K562 (cell line): ENCODE measurements around the gene FUT2. TPM values are rescaled to one million over a fixed set of nuclear protein-coding genes. Genes with fewer than 3 reads are reported as not detected.

Experiments used
- ARNT ChIP-seq, 2 experiments: fragments of 450-650 bp; IDR thresholded peaks; 2 replicates each; pipeline ENCODE4 v1.6.1; 2016; ENCODE audit warnings: mild to moderate bottlenecking in 1 of 2
- ATF1 ChIP-seq, 2 experiments: fragments of 450-650 bp in 1 of 2; IDR thresholded peaks; 2 replicates each; pipeline ENCODE4 v1.6.1; 2016; ENCODE audit warnings: missing compliant biosample characterization in 1 of 2, missing genetic modification characterization in 1 of 2
- CBX5 ChIP-seq: IDR thresholded peaks from 2 replicates; pipeline ENCODE4 v1.6.1; 2014; ENCODE audit warnings: low read depth, borderline replicate concordance
- COPS2 ChIP-seq: fragments of 450-650 bp; conservative IDR thresholded peaks from 2 replicates; pipeline ENCODE4 v1.6.1; 2016; ENCODE audit warnings: mild to moderate bottlenecking, moderate library complexity
- ELF1 ChIP-seq: fragments of 200-800 bp; sonication (Bioruptor generic); IDR thresholded peaks from 2 replicates; pipeline ENCODE4 v1.6.1; 2016; ENCODE audit warnings: missing genetic modification characterization, missing compliant biosample characterization
- FOXA3 ChIP-seq, 2 experiments: fragments of 450-650 bp in 1 of 2; sonication (generic) in 1 of 2; formaldehyde crosslinking; IDR thresholded peaks in 1 of 2; conservative IDR thresholded peaks in 1 of 2; 2 replicates each; pipeline versions ENCODE4 v1.4.0 to v1.8.0; 2020 to 2022; ENCODE audit warnings: mild to moderate bottlenecking in 2 of 2, missing genetic modification reagents in 1 of 2
- GATA2 ChIP-seq: sonication (generic); formaldehyde crosslinking; IDR thresholded peaks from 2 replicates; pipeline ENCODE4 v1.4.0; 2020; ENCODE audit warnings: mild to moderate bottlenecking, missing genetic modification reagents
- HDAC3 ChIP-seq: fragments of 450-650 bp; IDR thresholded peaks from 2 replicates; pipeline ENCODE4 v1.6.1; 2018; ENCODE audit warnings: borderline replicate concordance, mild to moderate bottlenecking, moderate library complexity; ENCODE audit not compliant: partially characterized antibody
- HDAC6 ChIP-seq: IDR thresholded peaks from 2 replicates; pipeline ENCODE4 v1.6.1; 2012; ENCODE audit warnings: low read depth, mild to moderate bottlenecking, control low read depth, inconsistent platforms, low read length, moderate library complexity
- NELFE ChIP-seq: IDR thresholded peaks from 2 replicates; pipeline ENCODE4 v1.6.1; 2011; ENCODE audit warnings: mild to moderate bottlenecking; ENCODE audit not compliant: insufficient read depth, insufficient read length
- PHB2 ChIP-seq: fragments of 450-650 bp; IDR thresholded peaks from 2 replicates; pipeline ENCODE4 v1.6.1; 2017; ENCODE audit warnings: low read depth
- POLR2G ChIP-seq: fragments of 200-400 bp; formaldehyde crosslinking; IDR thresholded peaks from 2 replicates; pipeline ENCODE4 v1.6.1; 2017; ENCODE audit warnings: low read depth, mild to moderate bottlenecking, antibody characterized with exemption, low read length, moderate library complexity
- RHOXF2B ChIP-seq: fragments of 250-450 bp; sonication (Bioruptor Pico); conservative IDR thresholded peaks from 2 replicates; pipeline ENCODE4 v1.5.1; 2021
- SMAD2 ChIP-seq: fragments of 150-350 bp; IDR thresholded peaks from 2 replicates; pipeline ENCODE4 v1.6.1; 2014; ENCODE audit warnings: low read depth, mild to moderate bottlenecking, low read length
- SPI1 ChIP-seq: IDR thresholded peaks from 2 replicates; pipeline ENCODE4 v1.6.1; 2011; ENCODE audit warnings: low read depth, low read length, control low read depth, borderline replicate concordance
- TGIF2 ChIP-seq: sonication (generic); formaldehyde crosslinking; IDR thresholded peaks from 2 replicates; pipeline ENCODE4 v1.8.1; 2022; ENCODE audit warnings: mild to moderate bottlenecking, missing genetic modification reagents, moderate library complexity
- polyA plus RNA-seq, 8 experiments: library from polyadenylated mRNA; depleted of rRNA in 4 of 8; stranded (reverse) in 5 of 8; unstranded in 3 of 8; fragments of >200 nt; fragmentation: Nextera tagmentation in 2 of 8; fragmentation: Illumina TruSeq in 1 of 8; extraction: Ambion mirVana in 2 of 8; extraction: Trizol in 1 of 8; gene quantifications; 2 replicates each; pipeline versions ENCODE4 v1.2.1 to v1.2.3, GENCODE V29; 2011 to 2014; ENCODE audit warnings: inconsistent platforms in 1 of 8, missing spikeins in 1 of 8
- total RNA-seq, 7 experiments: library from RNA; depleted of rRNA in 6 of 7; stranded (reverse); fragments of >200 nt in 6 of 7; fragmentation: Illumina TruSeq in 2 of 7; extraction: Trizol in 2 of 7; gene quantifications; 2 replicates each; pipeline versions ENCODE4 v1.2.1 to v1.2.3, GENCODE V29; 2011 to 2021; ENCODE audit warnings: low replicate concordance in 1 of 7
- TF ChIP-seq, protein P1 (sequence below): fragments of 450-650 bp; IDR thresholded peaks from 2 replicates; pipeline ENCODE4 v1.6.1; 2017; ENCODE audit warnings: mild to moderate bottlenecking, moderate library complexity
- TF ChIP-seq, protein P2 (sequence below), 2 experiments: fragments of 450-650 bp in 1 of 2; sonication (generic) in 1 of 2; formaldehyde crosslinking in 1 of 2; IDR thresholded peaks in 1 of 2; conservative IDR thresholded peaks in 1 of 2; 2 replicates each; pipeline versions ENCODE4 v1.6.1 to v1.8.1; 2016 to 2023; ENCODE audit warnings: mild to moderate bottlenecking in 2 of 2, moderate library complexity in 2 of 2, inconsistent platforms in 1 of 2, missing genetic modification reagents in 1 of 2
- TF ChIP-seq, protein P3 (sequence below): fragments of 450-650 bp; formaldehyde crosslinking; IDR thresholded peaks from 2 replicates; pipeline ENCODE4 v1.4.0; 2022; ENCODE audit warnings: missing genetic modification characterization
- TF ChIP-seq, protein P4 (sequence below): fragments of 250-450 bp; sonication (Bioruptor Pico); IDR thresholded peaks from 2 replicates; pipeline ENCODE4 v1.4.0; 2020; ENCODE audit warnings: mild to moderate bottlenecking

Gene FUT2
- total and polyA plus RNA-seq, 9 of the 15 experiments (the other 6 are each of a cell fraction or from before 2014, with no cell fraction given): 0.03 to 0.04 TPM; not detected in 7

DNA sequence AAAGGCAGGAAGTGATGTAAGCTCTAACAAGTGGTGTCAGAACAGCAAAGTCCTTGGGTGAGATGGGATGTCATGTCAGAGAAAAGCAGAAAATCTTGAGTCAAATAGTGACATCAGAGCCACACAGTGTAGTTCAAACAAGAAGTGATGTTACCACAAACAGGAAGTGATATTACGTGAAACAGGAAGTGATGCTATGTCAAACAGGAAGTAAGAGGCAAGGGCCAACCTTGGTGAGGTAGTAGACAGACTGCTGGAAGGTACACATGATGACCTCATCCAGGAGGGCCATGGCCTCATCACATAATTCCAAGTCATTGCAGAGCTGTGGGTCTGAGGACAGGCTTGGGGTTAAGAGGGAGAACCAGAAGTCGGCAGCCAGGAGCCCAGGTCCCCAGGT, 30.8 kb downstream of the FUT2 start (continued):
- TF ChIP-seq, protein P1, sequence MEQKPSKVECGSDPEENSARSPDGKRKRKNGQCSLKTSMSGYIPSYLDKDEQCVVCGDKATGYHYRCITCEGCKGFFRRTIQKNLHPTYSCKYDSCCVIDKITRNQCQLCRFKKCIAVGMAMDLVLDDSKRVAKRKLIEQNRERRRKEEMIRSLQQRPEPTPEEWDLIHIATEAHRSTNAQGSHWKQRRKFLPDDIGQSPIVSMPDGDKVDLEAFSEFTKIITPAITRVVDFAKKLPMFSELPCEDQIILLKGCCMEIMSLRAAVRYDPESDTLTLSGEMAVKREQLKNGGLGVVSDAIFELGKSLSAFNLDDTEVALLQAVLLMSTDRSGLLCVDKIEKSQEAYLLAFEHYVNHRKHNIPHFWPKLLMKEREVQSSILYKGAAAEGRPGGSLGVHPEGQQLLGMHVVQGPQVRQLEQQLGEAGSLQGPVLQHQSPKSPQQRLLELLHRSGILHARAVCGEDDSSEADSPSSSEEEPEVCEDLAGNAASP: no peak
- TF ChIP-seq SMAD2: no peak
- no peak for TF ChIP-seq RHOXF2B (CRISPR knock-in tag)
- TF ChIP-seq GATA2 (CRISPR knock-in tag): no peak
- TF ChIP-seq NELFE: no peak
- TF ChIP-seq ATF1 (CRISPR knock-in tag; IDR thresholded peaks at IDR 0.05): no peak
- peak; percentile 63 for TF ChIP-seq ATF1 (tag; IDR thresholded peaks at IDR 0.05)
- TF ChIP-seq, protein P2, sequence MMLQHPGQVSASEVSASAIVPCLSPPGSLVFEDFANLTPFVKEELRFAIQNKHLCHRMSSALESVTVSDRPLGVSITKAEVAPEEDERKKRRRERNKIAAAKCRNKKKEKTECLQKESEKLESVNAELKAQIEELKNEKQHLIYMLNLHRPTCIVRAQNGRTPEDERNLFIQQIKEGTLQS (IDR thresholded peaks at IDR 0.05): peak; percentile 78
- TF ChIP-seq, protein P2 (CRISPR knock-in tag; conservative IDR thresholded peaks at IDR 0.05): no peak
- TF ChIP-seq ELF1 (tag): peak; percentile 35; the same call in 1 of the 2 replicates
- peak; percentile 83; the same call in 1 of the 2 replicates for TF ChIP-seq SPI1
- TF ChIP-seq COPS2: no peak
- TF ChIP-seq FOXA3 (CRISPR knock-in tag; conservative IDR thresholded peaks at IDR 0.05 in 1 of 2, IDR thresholded peaks at IDR 0.05 in 1 of 2): no peak
- TF ChIP-seq CBX5: no peak
- TF ChIP-seq, protein P3, sequence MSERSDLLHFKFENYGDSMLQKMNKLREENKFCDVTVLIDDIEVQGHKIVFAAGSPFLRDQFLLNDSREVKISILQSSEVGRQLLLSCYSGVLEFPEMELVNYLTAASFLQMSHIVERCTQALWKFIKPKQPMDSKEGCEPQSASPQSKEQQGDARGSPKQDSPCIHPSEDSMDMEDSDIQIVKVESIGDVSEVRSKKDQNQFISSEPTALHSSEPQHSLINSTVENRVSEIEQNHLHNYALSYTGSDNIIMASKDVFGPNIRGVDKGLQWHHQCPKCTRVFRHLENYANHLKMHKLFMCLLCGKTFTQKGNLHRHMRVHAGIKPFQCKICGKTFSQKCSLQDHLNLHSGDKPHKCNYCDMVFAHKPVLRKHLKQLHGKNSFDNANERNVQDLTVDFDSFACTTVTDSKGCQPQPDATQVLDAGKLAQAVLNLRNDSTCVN: no peak
- TF ChIP-seq, protein P4, sequence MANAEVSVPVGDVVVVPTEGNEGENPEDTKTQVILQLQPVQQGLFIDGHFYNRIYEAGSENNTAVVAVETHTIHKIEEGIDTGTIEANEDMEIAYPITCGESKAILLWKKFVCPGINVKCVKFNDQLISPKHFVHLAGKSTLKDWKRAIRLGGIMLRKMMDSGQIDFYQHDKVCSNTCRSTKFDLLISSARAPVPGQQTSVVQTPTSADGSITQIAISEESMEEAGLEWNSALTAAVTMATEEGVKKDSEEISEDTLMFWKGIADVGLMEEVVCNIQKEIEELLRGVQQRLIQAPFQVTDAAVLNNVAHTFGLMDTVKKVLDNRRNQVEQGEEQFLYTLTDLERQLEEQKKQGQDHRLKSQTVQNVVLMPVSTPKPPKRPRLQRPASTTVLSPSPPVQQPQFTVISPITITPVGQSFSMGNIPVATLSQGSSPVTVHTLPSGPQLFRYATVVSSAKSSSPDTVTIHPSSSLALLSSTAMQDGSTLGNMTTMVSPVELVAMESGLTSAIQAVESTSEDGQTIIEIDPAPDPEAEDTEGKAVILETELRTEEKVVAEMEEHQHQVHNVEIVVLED (CRISPR knock-in tag): no peak
- no peak for TF ChIP-seq ARNT (IDR thresholded peaks at IDR 0.05)
- TF ChIP-seq HDAC6: no peak
- TF ChIP-seq HDAC3: no peak
- no peak for TF ChIP-seq POLR2G
- no peak for TF ChIP-seq TGIF2 (CRISPR knock-in tag)
- TF ChIP-seq PHB2: no peak
